AG10803 (cell line): ENCODE measurements around the gene ADGRV1.

Experiments
- DNase-seq: peaks from one replicate; pipeline ENCODE4 v3.0.0; 2010; ENCODE audit warnings: low read depth
- H3K4me3 ChIP-seq: 2 replicates; pipeline ENCODE4 v1.5.1; 2011; ENCODE audit warnings: mild to moderate bottlenecking, low read length, control low read depth
- TF ChIP-seq, protein P1 (sequence below): conservative IDR thresholded peaks from 2 replicates; pipeline ENCODE4 v1.5.1; 2011; ENCODE audit warnings: mild to moderate bottlenecking, low read length, control low read depth, inconsistent platforms

Gene ADGRV1

GRCh38 chr5:90873033-90873517, 314.5 kb downstream of the ADGRV1 start:
- DNase-seq = no peak
- TF ChIP-seq, protein P1, sequence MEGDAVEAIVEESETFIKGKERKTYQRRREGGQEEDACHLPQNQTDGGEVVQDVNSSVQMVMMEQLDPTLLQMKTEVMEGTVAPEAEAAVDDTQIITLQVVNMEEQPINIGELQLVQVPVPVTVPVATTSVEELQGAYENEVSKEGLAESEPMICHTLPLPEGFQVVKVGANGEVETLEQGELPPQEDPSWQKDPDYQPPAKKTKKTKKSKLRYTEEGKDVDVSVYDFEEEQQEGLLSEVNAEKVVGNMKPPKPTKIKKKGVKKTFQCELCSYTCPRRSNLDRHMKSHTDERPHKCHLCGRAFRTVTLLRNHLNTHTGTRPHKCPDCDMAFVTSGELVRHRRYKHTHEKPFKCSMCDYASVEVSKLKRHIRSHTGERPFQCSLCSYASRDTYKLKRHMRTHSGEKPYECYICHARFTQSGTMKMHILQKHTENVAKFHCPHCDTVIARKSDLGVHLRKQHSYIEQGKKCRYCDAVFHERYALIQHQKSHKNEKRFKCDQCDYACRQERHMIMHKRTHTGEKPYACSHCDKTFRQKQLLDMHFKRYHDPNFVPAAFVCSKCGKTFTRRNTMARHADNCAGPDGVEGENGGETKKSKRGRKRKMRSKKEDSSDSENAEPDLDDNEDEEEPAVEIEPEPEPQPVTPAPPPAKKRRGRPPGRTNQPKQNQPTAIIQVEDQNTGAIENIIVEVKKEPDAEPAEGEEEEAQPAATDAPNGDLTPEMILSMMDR = no peak
- H3K4me3 ChIP-seq = no peak overlapping the region

- H3K4me3 ChIP-seq = no peak overlapping the region
- DNase-seq = no peak
- TF ChIP-seq, protein P1 = no peak
These were observed 315.5 kb downstream of the ADGRV1 start for GRCh38 chr5:90874066-90874465.

DNA sequence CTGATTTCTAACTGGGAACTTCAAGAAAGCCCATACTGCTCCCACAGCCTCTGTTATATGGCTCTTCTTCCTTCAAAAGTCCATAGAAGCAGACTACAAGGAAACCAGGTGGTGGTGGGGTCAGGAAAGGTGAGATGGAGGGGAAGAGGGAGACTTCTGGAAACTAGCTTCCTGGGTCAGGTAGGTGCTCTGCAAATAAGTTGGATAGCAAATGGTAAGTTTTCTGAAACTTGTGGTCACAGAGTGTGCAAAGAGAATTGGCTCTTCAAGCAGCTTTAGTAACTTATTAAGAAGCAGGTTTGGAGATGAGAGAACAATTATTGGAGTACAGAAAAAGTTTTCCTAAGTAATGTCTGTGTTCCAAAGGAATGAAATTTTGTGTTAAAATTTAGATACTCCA, 316.9 kb downstream of the ADGRV1 start:
- DNase-seq = no peak
- TF ChIP-seq, protein P1 = no peak
- H3K4me3 ChIP-seq = no peak overlapping the region

DNA sequence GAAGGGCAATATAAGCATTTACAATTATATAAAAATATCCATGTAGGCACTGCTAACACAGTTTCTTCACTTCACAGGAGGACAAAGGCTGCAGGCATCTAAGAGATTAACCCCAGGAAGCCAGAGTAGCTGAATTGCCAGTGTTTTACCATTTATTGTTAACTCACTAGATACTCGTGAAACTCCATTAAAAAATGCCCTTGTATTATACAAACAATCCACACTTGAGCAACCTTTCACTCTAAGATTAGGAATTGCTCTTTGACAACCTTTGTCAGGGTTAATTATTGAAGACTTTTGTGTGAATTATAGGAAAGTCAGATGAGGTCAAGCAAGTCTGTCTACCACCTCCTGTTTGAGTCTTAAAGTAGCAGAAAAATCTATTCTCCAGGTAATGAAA, 317.8 kb downstream of the ADGRV1 start:
- TF ChIP-seq, protein P1 = no peak
- no peak for DNase-seq
- no peak overlapping the region for H3K4me3 ChIP-seq

DNA sequence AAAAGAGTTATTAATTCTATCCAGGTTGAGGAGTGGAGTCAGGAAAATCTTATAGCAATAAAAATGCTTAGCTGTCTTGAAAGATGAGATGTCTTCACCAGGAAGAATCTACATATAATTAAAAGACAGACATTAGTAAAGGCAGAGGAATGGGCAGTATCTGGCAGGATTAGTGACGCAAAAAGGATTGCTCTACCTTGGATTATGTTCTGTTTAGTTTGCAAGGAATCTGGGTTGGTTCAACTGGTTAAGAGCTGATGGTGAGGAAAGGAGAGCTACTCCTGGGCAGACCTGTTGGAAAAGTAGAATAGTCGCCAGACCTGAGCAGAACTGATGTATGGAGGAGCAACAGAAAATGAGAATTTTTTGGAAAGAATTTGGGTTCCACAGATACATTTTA, 318.5 kb downstream of the ADGRV1 start:
- H3K4me3 ChIP-seq = no peak overlapping the region
- TF ChIP-seq, protein P1 = no peak
- DNase-seq = no peak

DNA sequence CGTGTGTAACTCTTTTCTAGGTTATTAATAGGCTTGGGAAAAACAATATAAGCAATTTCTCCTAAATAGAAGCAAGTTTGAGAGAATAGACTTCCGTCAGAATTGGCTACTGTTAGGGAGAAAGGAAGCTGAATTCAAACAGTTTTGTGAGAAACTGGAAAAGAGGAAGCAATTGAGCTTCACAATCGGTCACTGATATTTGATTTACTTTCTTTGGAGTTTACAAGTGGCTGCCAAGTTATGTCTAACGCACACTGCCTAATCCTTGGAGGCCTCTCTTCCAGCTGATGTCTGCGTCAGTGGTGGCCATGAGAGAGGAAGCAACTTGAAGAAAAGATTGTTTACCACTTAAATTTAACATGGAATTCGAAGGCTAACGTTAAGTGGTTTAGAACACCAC, 319.5 kb downstream of the ADGRV1 start:
- TF ChIP-seq, protein P1 = no peak
- DNase-seq = no peak
- no peak overlapping the region for H3K4me3 ChIP-seq

GRCh38 chr5:90878549-90879196, 320.1 kb downstream of the ADGRV1 start:
- no peak for DNase-seq
- TF ChIP-seq, protein P1 = no peak
- no peak overlapping the region for H3K4me3 ChIP-seq
